ENCODE results near the gene CDC6. TPM values are rescaled to one million over a fixed set of nuclear protein-coding genes. Genes with fewer than 3 reads are reported as not detected.
A peak's percentile ranks its signal among the peaks of the same experiment; 100 is the strongest.

CDC6 gene
- total RNA-seq, 4 donors from 2014 or later: 0.88 to 11.3 TPM; not detected in 2

DNA sequence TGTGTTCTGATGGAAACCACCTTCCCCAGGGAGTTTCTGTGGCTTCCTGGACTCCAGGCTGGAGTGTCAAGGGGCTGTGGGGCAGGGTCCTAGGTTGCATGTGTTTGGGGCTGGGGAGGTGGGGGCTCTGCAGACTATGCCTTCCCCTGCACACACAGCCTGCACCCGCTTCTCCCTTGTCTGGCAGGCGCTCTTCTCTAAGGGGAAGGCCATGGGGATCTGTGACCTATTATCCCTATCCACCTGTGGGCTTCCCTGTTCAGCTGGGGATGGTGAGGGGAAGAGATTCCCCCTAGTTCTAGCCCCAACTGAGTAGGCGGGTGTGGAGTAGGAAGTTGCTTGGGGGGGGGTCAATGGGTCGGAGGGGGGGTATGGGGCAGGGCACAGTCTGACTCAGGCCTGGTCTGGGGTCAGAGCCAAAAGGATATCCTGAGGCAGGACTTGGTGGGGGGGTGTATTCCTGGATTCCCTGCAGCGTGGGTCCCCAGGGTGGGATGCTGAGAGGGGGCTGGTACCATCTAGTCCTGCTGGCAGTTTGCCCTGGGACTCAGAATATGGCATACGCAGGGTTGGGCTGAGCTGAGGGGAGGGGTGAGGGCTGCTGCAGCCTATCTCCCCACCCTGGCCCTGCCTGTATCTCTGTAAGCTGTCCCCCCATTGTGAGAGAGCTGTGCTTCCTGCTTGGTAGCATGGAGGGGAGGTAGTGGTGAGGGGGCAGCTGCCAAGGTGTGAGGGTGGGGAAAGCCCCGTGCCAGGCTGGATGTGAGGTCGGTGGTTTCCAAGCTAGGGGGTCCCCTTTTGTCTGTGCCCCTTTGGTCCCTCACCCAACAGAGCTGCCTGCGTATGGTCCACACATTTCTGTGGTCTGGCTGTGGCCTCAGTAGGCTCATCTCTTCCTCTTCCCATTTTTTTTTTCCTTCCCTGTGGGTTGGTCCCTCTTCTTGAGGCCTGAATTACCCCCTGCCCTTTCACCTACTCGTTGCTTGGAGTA is 36.0 kb downstream of the CDC6 start:
- peak in 1 of 2 donors; percentile 88 for DNase-seq
- intact Hi-C loops (cut with DNase I; ENCODE audit: low total_unique reads): no loop called here
- no peak for TF ChIP-seq POLR2A (IDR thresholded peaks at IDR 0.05)
- TF ChIP-seq, protein P1, sequence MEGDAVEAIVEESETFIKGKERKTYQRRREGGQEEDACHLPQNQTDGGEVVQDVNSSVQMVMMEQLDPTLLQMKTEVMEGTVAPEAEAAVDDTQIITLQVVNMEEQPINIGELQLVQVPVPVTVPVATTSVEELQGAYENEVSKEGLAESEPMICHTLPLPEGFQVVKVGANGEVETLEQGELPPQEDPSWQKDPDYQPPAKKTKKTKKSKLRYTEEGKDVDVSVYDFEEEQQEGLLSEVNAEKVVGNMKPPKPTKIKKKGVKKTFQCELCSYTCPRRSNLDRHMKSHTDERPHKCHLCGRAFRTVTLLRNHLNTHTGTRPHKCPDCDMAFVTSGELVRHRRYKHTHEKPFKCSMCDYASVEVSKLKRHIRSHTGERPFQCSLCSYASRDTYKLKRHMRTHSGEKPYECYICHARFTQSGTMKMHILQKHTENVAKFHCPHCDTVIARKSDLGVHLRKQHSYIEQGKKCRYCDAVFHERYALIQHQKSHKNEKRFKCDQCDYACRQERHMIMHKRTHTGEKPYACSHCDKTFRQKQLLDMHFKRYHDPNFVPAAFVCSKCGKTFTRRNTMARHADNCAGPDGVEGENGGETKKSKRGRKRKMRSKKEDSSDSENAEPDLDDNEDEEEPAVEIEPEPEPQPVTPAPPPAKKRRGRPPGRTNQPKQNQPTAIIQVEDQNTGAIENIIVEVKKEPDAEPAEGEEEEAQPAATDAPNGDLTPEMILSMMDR (IDR thresholded peaks at IDR 0.05): no peak
- peaks cover 14 to 69% of the 10 kb centered on the region in 2 donors for H3K4me1 ChIP-seq
- H3K36me3 ChIP-seq: no peaks in the 10 kb centered on the region
- H3K27me3 ChIP-seq: no peaks in the 10 kb centered on the region
- peak overlapping the region; percentile 83 to 95 for H3K27ac ChIP-seq
- no peaks in the 10 kb centered on the region for H3K9me3 ChIP-seq
- H3K4me3 ChIP-seq: no peak overlapping the region

DNA sequence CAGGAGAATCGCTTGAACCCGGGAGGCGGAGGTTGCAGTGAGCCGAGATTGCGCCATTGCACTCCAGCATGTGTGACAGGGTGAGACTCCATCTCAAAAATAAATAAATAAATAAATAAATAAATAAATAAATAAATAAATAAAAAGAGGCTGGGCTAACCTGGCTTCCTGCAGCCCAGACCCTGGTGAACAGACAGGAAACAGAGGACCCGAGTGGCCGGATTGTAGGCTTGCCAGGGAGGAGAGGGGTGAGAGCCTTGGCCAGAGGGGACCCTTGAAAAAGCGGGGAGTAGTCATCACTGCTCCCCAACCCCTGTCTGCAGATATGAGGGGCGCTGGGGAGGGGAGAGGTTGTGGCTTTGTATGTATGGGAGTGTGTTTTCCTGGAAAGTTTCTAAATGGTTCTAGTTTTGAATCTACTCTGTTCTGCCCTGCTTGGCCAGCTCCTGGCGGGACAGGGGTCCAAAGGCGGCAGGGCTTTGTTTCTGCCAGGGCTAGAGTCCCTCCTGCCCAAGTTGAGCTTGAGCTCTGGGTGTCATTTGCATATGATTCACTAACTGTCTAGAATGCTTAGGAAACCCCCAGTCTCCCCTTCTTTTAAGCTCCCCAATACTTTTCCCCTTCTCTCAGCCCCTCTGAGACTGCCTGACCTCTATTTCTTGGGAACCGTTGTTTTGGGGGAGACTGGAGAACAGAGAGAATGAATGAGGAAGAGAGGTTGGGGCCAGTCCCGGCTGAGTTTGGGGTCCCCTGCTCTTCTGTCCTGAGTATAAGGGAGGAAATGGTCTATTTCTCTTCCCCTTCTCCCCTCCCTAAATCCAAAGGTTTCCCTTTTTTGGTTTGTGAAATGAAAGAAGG is 37.7 kb downstream of the CDC6 start:
- H3K27ac ChIP-seq: peak overlapping the region; percentile 83 to 95
- no peaks in the 10 kb centered on the region for H3K36me3 ChIP-seq
- intact Hi-C loops (cut with DNase I; ENCODE audit: low total_unique reads): no loop called here
- H3K9me3 ChIP-seq: no peaks in the 10 kb centered on the region
- DNase-seq: no peak
- no peaks in the 10 kb centered on the region for H3K27me3 ChIP-seq
- peaks cover 14 to 64% of the 10 kb centered on the region in 2 donors for H3K4me1 ChIP-seq
- H3K4me3 ChIP-seq: no peak overlapping the region
- TF ChIP-seq POLR2A (IDR thresholded peaks at IDR 0.05): no peak
- TF ChIP-seq, protein P1 (IDR thresholded peaks at IDR 0.05): no peak

DNA sequence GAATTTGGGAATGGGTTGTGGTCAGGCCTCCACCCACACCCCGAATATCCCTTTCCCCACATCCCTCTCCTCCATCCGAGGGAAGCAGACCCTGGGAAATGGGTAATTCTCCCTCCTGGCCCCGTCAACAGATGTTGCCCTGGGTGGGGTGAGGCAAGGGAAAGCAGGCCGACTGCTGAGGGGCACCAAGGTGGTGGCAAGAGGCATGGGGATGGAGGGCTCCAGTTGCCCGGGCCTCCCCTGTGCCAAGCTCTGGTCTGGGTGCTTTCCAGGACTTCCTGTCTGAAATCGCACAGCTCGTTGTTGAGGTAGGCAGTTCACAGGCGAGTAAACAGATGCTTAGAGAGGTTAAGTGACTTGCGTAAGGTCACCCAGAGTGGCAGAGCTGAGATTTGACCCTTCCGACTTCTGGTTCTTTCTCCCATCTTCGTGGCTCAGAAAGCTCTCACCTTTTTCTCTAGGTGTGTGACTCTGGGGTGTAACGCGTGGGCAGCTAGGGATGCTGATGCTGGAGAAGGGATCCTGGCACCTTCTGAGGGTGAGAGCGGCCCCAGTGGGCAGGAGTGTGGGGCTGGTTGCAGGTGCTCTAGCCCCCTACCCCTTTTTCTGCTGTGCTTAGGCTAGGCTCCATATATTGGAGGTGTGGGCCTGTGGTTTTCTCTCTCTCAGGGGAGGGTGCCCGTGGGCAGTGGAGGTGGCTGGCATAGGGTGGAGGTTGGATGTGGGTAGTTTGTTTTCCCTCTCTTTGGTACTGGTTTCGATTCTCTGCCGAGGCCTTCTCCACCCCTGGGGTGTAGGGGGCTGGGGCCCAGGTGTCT is 38.5 kb downstream of the CDC6 start:
- Histone ChIP-seq H3K27me3 (no peaks in the 10 kb centered on the region), H3K27ac (peak overlapping the region; percentile 83 to 95), H3K4me1 (peaks cover 23 to 70% of the 10 kb centered on the region in 2 donors), H3K36me3 (no peaks in the 10 kb centered on the region), H3K4me3 (no peak overlapping the region), H3K9me3 (no peaks in the 10 kb centered on the region)
- no peak for DNase-seq
- intact Hi-C loops (cut with DNase I; ENCODE audit: low total_unique reads): no loop called here
- no peak for TF ChIP-seq POLR2A (IDR thresholded peaks at IDR 0.05)

DNA sequence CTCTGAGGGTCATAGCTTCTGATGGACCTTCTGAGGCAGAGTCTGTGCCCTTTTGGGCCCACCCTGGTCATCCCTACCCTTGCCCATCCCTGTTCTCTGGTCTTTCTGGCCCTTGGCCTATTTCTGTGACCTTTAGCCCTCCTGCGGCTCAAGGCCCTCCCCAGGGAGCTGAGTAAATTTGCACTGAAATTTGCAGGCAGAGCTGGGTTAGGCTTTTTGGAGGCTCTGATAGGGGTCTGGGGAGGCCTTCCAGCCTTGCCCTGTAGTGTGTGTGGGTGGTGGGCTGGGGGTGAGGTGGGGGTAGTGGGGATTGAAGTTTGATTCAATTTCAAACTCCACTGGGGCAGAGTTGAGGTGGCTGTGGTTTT is 39.1 kb downstream of the CDC6 start:
- Histone ChIP-seq H3K4me3 (no peak overlapping the region), H3K36me3 (no peaks in the 10 kb centered on the region), H3K4me1 (peaks cover 28 to 68% of the 10 kb centered on the region in 2 donors), H3K9me3 (no peaks in the 10 kb centered on the region), H3K27me3 (no peaks in the 10 kb centered on the region), H3K27ac (peak overlapping the region; percentile 83 to 95)
- TF ChIP-seq, protein P1 (IDR thresholded peaks at IDR 0.05): no peak
- TF ChIP-seq POLR2A (IDR thresholded peaks at IDR 0.05): no peak
- DNase-seq: peak in 1 of 2 donors; percentile 31
- intact Hi-C loops (cut with DNase I; ENCODE audit: low total_unique reads): no loop called here

DNA sequence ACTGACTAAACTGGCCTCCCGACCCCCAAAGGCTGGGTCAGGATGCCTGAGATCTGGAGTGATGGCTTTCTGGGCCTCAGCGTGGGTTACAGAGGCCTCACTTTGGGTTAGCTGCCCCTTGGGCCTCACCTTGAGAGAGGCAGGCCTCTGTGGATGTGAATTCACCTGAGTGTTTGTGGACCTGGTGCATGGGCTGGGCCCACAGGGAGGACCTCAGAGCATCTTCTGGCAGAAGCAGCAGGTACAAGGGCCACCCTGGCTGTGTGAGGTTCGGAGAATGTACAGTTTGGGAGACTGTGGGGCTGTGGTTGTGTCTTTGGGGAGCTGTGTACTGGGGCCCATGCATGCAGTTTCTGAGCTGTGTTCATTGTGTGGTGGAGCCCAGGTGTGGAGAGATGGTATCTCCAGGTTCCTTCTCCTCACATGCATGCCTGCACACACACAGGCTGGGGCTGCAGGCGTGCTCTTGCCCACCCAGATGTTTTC is 39.6 kb downstream of the CDC6 start:
- H3K27me3 ChIP-seq: no peaks in the 10 kb centered on the region
- H3K9me3 ChIP-seq: no peaks in the 10 kb centered on the region
- intact Hi-C loops (cut with DNase I; ENCODE audit: low total_unique reads): no loop called here
- TF ChIP-seq POLR2A (IDR thresholded peaks at IDR 0.05): no peak
- TF ChIP-seq, protein P1 (IDR thresholded peaks at IDR 0.05): no peak
- peaks cover 29 to 65% of the 10 kb centered on the region in 2 donors for H3K4me1 ChIP-seq
- DNase-seq: no peak
- peak overlapping the region; percentile 83 to 95 for H3K27ac ChIP-seq
- H3K4me3 ChIP-seq: no peak overlapping the region
- no peaks in the 10 kb centered on the region for H3K36me3 ChIP-seq
